Colonic mucosa (tissue), 4 donors: ENCODE results near the gene TBR1. TPM values are rescaled to one million over a fixed set of nuclear protein-coding genes. Genes with fewer than 3 reads are reported as not detected.

ENCODE experiments used
- DNase-seq: peaks from one replicate; pipeline ENCODE4 v3.0.0-alpha.2; 2020
- H3K27ac ChIP-seq: fragments of 200-600 bp; one replicate; pipeline ENCODE4 v1.8.0; 2021
- H3K27me3 ChIP-seq: fragments of 200-600 bp; one replicate; pipeline ENCODE4 v1.8.0; 2021
- H3K36me3 ChIP-seq: fragments of 200-600 bp; one replicate; pipeline ENCODE4 v1.8.0; 2021
- H3K4me1 ChIP-seq: fragments of 200-600 bp; one replicate; pipeline ENCODE4 v1.8.0; 2021; ENCODE audit warnings: mild to moderate bottlenecking
- H3K4me3 ChIP-seq: fragments of 200-600 bp; one replicate; pipeline ENCODE4 v1.8.0; 2021
- H3K9ac ChIP-seq, 2 donors: one replicate each; pipeline ENCODE4 v1.7.0; 2013; ENCODE audit warnings: control low read depth in 2 of 2, low read depth in 2 of 2, low read length in 2 of 2
- H3K9me3 ChIP-seq: fragments of 200-600 bp; one replicate; pipeline ENCODE4 v1.8.0; 2021
- intact Hi-C: fragments of 100-400 bp; cut with DNase I; formaldehyde crosslinking; loops from one replicate; pipeline ENCODE4 v1.14.1; 2022
- total RNA-seq, 2 donors: library from RNA; stranded (reverse); fragmentation: NEBNext Ultra II Directional in 1 of 2; extraction: Animal tissue kit (Norgen Biotek cat#: 25700) in 1 of 2; gene quantifications; one replicate each; pipeline ENCODE4 v1.2.1, GENCODE V29; 2021
- TF ChIP-seq, protein P1 (sequence below): fragments of 200-600 bp; IDR thresholded peaks from one replicate; pipeline ENCODE4 v1.8.0; 2022; ENCODE audit warnings: antibody characterized with exemption, mild to moderate bottlenecking
- donor health status: healthy.
- donor health status: DM: no; HTN: no; CAD: no.
- donor health status: DM: no; HTN: no; CAD: no.

Gene TBR1
- total RNA-seq, 2 donors from 2014 or later, result not detected

DNA sequence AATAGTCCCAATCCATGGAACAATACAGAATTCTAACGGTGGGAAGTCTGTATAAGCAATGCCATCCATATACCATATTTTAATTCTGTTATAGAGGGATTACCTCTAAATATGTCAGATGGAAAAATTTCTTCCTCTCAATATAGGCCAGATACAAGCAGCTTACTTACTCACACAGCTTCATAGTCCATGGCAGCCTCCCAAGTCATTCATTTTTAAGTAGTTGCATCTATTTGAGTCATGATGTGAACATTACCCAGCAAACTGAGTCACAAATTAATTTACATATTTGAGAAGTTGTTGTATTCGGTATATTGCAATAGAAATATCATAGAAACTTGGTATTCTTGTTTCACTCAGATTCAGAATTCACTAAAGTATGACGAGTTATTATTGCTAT is 20.3 kb downstream of the TBR1 start:
- no peak overlapping the region for H3K27ac ChIP-seq
- intact Hi-C loops, result no loop called here
- H3K4me1 ChIP-seq, result no peaks in the 10 kb centered on the region
- H3K27me3 ChIP-seq, result no peaks in the 10 kb centered on the region
- no peak overlapping the region for H3K4me3 ChIP-seq
- no peak overlapping the region for H3K9ac ChIP-seq
- no peaks in the 10 kb centered on the region for H3K36me3 ChIP-seq
- TF ChIP-seq, protein P1, sequence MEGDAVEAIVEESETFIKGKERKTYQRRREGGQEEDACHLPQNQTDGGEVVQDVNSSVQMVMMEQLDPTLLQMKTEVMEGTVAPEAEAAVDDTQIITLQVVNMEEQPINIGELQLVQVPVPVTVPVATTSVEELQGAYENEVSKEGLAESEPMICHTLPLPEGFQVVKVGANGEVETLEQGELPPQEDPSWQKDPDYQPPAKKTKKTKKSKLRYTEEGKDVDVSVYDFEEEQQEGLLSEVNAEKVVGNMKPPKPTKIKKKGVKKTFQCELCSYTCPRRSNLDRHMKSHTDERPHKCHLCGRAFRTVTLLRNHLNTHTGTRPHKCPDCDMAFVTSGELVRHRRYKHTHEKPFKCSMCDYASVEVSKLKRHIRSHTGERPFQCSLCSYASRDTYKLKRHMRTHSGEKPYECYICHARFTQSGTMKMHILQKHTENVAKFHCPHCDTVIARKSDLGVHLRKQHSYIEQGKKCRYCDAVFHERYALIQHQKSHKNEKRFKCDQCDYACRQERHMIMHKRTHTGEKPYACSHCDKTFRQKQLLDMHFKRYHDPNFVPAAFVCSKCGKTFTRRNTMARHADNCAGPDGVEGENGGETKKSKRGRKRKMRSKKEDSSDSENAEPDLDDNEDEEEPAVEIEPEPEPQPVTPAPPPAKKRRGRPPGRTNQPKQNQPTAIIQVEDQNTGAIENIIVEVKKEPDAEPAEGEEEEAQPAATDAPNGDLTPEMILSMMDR, result no peak
- DNase-seq, result no peak
- H3K9me3 ChIP-seq, result no peaks in the 10 kb centered on the region

DNA sequence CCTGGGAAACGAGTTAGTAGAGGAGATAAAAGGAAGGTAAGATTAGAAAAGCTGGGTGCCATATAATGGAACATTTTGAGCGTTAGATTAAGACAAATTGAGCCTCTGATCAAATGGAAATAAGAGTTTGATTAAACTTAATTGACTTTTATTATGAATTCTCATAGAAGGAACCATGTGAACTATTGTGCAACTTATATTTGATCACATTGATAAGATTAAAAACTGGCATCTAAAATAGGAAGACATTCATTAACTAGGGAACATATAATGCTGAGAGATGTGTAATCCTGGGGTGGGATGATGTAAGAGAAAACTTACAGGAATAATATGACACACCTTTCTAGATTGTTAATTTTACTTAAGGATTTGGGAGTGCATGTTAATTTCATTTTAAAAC is 22.5 kb downstream of the TBR1 start:
- no peaks in the 10 kb centered on the region for H3K27me3 ChIP-seq
- no peak overlapping the region for H3K27ac ChIP-seq
- intact Hi-C loops, result no loop called here
- no peak for DNase-seq
- H3K4me1 ChIP-seq, result no peaks in the 10 kb centered on the region
- no peak overlapping the region for H3K4me3 ChIP-seq
- no peak overlapping the region for H3K9ac ChIP-seq
- H3K9me3 ChIP-seq, result no peaks in the 10 kb centered on the region
- no peaks in the 10 kb centered on the region for H3K36me3 ChIP-seq
- TF ChIP-seq, protein P1, result no peak

DNA sequence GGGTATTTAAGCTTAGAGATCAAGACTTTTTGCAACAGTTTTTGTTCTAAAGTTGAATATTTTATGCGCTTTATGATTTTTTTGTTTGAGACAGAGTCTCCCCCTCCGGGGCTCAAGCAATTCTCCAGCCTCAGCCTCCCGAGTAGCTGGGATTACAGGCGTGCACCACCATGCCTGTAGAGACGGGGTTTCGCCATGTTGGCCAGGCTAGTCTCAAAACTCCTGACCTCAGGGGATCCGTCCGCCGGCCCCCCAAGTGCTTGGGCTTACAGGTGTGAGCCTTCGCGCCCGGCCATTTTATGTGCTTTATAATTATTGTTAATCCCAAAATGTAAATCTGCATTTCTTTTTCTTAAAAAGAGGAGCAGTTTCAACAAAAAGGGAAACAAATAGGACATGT is 29.0 kb downstream of the TBR1 start:
- DNase-seq, result no peak
- intact Hi-C loops, result no loop called here
- Histone ChIP-seq H3K9me3 (no peaks in the 10 kb centered on the region), H3K4me3 (no peak overlapping the region), H3K9ac (no peak overlapping the region), H3K27me3 (peaks cover 6% of the 10 kb centered on the region), H3K4me1 (no peaks in the 10 kb centered on the region), H3K27ac (no peak overlapping the region), H3K36me3 (no peaks in the 10 kb centered on the region)
- TF ChIP-seq, protein P1, result no peak

DNA sequence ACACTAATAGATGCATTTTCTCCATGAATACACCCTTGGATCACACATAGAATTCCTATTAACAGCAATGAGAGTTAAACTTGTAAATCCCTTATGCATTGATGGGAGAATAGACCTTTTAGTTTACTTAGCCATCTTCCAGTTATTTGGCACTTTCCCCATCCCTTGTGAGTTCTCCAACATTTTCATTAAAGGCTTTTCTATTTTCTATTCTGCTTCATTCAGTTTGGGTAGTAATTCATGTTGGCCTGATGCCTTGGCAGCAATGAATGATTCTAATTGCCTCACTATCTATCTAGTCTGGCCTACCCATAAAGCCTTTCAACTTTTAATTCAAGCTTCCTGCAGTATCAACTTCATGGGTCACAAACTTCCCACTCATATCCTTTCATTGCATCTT is 32.3 kb downstream of the TBR1 start:
- Histone ChIP-seq H3K36me3 (no peaks in the 10 kb centered on the region), H3K9ac (no peak overlapping the region), H3K27me3 (peaks cover 6% of the 10 kb centered on the region), H3K27ac (no peak overlapping the region), H3K4me1 (no peaks in the 10 kb centered on the region), H3K9me3 (no peaks in the 10 kb centered on the region), H3K4me3 (no peak overlapping the region)
- DNase-seq, result no peak
- TF ChIP-seq, protein P1, result no peak
- intact Hi-C loops, result no loop called here

DNA sequence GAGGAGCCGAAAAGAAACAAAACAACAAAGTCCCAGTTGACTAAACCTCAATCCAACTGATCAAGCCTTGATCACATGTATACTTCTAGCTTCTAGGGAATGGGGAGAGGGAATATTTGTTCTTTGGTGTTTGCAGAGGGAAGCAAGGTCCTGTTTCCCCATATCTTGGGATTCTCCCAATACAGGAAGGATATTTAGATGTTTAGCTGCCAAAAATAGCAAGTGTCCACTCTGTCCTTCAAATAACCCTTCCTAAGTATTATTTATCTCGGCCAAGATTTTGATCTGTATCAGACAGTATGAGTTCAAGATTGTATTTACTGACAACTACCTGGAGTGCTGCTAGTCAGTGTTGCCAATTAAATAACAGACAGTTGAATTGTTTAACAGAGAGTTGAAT is 55.5 kb downstream of the TBR1 start:
- intact Hi-C loops, result no loop called here
- Histone ChIP-seq H3K27ac (no peak overlapping the region), H3K9me3 (no peaks in the 10 kb centered on the region), H3K4me3 (no peak overlapping the region), H3K36me3 (no peaks in the 10 kb centered on the region), H3K27me3 (no peaks in the 10 kb centered on the region), H3K4me1 (no peaks in the 10 kb centered on the region), H3K9ac (no peak overlapping the region)
- DNase-seq, result no peak
- TF ChIP-seq, protein P1, result no peak

DNA sequence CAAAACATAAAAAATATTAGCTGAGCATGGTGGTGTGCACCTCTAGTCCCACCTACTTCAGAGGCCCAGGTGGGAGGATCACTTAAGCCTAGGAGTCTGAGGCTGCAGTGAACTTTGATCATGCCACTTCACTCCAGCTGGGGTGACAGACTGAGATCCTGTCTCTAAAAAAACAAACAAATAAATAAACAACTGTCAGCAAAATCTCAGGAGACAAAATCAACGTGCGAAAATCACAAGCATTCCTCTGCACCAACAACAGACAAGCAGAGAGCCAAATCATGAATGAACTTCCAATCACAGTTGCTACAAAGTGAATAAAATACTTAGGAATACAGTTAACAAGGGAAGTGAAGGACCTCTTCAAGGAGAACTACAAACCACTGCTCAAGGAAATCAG is 58.8 kb downstream of the TBR1 start:
- Histone ChIP-seq H3K4me1 (no peaks in the 10 kb centered on the region), H3K27ac (no peak overlapping the region), H3K4me3 (no peak overlapping the region), H3K36me3 (no peaks in the 10 kb centered on the region), H3K9ac (no peak overlapping the region), H3K9me3 (no peaks in the 10 kb centered on the region), H3K27me3 (no peaks in the 10 kb centered on the region)
- TF ChIP-seq, protein P1, result no peak
- intact Hi-C loops, result no loop called here
- no peak for DNase-seq
